Hepatocyte (in vitro differentiated cells): ENCODE data around the gene P4HTM.

Experiments
- CTCF ChIP-seq: fragments of 200-600 bp; sonication (generic); IDR thresholded peaks from 2 replicates; pipeline ENCODE4 v1.5.1; 2016; ENCODE audit warnings: antibody characterized with exemption, mild to moderate bottlenecking; ENCODE audit not compliant: poor library complexity
- EZH2phosphoT487 ChIP-seq: fragments of 200-600 bp; sonication (generic); IDR thresholded peaks from one replicate; pipeline ENCODE4 v1.6.1; 2018; ENCODE audit warnings: antibody characterized with exemption, mild to moderate bottlenecking, low read depth, moderate library complexity; ENCODE audit not compliant: unreplicated experiment, severe bottlenecking

GRCh38 chr3:49009396-49009795 is 19.4 kb downstream of the P4HTM start:
- TF ChIP-seq CTCF = no peak
- no peak for TF ChIP-seq EZH2phosphoT487
